ENCODE results near the gene ARL16.

Gene ARL16

GRCh38 chr17:81683584-81684441 is at the start of gene ARL16, which contains the start of gene HGS:
TSS of gene ARL16 (minus strand) at chr17:81683797. CDS start at chr17:81683753, 44 bp downstream.
TSS of gene HGS (plus strand) at chr17:81684011. CDS start at chr17:81684067, 56 bp downstream.
- DNase-seq: peak; percentile 100

DNA sequence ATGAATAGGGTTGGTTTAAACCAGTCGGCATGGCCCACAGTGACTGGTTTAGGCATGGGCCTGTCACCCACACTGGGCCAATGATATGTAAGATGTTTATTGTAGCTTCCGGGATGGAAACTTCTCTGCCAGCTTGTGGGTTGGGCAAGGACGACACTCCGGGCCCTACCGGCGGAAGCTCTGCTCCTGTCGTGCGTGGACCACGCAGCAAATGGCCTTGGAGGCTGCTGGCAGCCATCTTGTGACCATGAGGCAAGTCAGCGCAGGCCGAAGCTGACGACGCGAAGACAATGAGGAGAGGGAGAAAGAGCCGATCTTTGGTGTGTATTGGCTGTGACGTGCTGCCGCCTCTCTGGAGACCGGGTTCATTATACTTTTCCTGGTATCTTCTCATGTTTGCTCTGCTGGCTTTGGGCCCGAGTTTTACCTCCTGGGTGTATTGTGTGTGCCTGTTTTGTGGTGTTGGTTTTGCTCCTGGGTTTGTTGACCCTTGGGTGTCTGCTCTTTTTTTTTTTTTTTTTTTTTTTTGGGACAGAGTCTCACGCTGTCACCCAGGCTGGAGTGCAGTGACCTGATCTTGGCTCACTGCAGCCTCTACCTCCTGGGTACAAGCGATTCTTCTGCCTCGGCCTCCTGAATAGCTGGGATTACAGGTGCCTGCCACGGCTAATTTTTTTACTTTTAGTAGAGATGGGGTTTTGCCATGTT is 43.9 kb upstream of the ARL16 start:
- DNase-seq: peak; percentile 66

- no peak for DNase-seq
These were observed 42.4 kb upstream of the ARL16 start for GRCh38 chr17:81726004-81726403.

- no peak for DNase-seq
These were observed 41.8 kb upstream of the ARL16 start for GRCh38 chr17:81725439-81725838.

- DNase-seq: no peak
These were observed 40.1 kb upstream of the ARL16 start for GRCh38 chr17:81723651-81724209.

DNA sequence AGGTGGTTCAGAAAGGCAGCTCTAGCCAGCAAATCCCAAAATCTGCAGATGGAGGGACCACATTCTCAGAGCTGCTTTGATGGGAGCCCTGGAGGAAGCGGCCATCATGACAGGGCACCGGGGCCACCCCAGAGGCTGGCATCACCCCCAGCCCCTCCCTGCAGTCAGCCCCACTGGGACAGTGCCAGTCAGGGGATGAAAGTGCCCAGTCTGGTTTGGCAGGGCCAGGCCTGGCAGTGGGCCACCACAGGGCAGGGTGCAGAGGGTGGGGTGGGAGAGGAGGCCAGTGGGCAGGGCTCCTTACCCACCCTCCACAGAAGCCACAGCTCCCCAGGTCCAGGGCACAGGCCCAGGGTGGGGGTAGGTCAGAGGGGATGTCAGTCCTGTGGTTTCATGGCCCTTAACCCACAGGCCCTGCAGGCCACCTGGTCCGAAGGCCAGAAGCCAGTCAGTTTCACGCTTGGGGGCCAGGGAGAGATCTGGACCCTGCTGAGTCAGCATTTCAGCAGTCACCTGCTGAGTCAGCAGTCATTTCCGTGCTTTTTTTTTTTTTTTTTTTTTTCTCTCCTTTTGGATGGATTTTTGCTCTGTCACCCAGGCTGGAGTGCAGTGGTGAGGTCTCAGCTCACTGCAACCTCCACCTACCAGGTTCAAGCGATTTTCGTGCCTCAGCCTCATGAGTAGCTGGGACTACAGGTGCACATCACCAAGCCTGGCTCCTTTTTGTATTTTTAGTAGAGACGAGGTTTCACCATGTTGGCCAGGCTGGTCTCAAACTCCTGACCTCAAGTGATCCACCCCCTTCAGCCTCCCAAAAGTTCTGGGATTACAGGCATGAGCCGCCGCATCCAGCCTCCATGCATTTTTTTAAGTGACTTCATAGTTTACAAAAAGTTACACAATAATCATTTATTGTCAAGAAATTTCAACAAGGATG is 38.9 kb upstream of the ARL16 start:
- no peak for DNase-seq

DNA sequence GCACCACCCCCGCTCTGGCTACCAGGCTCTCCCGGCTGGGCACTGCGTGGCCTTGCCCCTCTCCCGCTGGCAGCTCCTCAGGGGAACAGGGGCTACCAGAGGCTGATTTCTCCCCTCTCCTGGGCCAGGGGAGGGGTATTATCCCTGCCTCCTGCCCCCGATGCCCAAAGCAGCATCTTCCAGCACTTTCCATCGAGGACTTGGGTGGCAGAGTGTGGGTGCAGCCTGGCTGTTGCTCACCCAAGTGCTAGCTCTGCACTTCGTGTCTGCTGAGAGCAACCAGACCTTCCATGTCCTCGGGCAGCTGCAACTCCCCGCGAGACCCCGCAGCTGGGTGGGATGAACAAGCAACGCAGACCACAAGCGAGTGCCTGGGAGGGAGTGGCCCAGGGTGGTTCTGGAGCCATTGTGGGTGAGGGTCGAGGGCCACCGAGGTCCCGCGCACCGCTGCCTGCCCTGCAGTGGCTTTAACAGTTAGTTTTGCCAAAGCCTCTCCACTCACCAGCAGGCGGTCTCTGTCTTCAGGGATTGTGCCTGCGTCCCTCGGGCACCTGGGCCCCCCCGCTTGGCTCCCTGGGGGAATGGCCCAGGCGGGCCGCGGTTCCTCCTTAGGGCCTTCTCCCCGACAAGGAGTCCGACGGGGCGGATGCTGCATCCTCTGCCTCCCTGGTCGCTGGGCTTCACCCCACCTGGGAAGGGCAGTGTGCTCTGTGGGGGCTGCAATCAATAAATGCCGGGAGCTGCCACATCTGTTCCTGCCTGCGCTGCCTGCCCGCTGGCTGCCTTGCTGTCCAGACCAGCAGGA is 36.9 kb upstream of the ARL16 start:
- no peak for DNase-seq

DNA sequence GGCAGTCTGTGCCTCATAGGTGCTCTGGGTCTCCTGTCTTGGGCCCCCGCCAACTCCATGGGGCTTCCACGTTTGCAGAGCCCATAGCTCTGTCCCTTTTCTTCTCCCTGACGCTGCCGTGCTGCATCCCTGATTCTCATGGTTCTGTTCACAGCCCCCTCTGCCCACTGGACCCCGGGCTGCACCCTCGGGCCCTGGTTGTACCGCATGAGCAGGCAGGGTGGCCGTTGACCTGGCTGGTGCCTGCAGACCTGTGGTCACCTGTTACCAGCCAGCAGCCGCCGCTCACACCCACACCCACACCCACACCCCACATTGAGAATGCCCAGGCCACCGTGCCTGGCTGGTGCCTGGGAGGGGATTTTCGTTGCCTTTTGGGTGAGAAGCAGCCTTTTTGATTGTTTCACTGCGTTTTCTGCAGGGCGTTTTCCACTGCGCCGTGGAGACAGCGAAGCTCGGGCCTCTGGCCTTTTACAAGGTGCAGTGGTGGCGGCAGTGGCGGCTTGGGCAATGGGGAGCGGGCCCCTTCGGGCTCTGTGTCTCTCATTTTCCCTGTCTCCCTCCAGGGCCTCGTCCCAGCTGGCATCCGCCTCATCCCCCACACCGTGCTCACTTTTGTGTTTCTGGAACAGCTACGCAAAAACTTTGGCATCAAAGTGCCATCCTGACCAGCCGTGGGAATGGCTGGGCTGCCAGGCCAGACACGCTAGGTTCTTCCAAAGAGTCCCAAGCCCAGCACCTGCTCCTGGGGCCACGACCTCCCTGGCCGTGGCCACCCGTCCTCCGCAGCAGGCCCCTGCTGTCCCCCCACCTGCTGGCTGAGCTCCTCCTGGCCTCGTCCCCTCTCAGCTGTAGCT is 36.0 kb upstream of the ARL16 start:
- DNase-seq: no peak

DNA sequence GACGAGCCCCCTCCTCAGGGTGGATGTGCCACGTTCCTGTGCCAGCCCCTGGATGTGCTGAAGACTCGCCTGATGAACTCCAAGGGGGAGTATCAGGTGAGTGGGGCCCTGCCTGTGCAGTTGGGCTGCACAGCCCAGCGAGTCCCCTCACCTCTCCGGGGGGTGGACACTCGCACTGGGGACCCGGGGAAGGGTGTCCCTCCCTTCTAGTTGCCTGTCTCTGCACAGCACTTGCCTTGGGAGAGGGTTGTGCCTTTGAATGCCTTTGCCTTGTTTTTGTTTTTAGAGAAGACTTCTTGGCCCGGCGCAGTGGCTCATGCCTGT is 34.1 kb upstream of the ARL16 start:
- DNase-seq: no peak

- no peak for DNase-seq
These were observed 33.6 kb upstream of the ARL16 start for GRCh38 chr17:81717049-81717765.

- DNase-seq: no peak
These were observed 33.0 kb upstream of the ARL16 start for GRCh38 chr17:81716674-81716996.

- DNase-seq: no peak
These were observed 32.5 kb upstream of the ARL16 start for GRCh38 chr17:81715872-81716673.

DNA sequence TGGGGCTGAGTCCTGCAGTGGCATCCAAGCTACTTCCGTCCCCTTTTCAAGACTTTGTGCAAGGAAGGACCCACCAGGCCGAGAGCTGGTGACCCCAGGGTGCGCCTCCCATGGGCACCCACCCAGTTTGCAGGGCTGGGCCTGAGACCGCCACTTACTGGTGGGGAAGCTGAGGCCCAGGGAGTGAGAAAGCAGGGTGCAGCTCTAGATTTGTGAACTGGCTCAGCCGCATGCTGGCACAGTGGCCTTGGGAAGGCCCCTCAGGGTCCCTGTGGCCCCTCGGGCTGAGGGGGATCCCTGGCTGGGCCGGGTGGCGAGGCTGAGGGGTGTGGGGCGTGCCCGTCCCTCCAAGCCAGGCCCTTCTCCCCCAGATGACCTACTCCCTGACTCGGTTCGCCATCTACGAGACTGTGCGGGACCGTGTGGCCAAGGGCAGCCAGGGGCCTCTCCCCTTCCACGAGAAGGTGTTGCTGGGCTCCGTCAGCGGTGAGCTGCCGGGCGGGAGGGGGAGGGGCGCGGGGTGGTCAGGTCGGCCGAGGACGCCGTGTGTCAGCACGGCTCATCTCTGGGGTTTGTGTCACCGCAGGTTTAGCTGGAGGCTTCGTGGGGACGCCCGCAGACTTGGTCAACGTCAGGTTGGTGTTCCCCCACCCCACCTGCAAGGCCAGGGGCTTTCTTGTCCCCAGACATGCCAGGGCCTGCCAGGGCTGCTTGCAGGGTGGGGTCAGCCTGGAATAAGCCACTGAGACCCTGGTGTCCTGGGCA is 31.7 kb upstream of the ARL16 start:
- DNase-seq: no peak

GRCh38 chr17:81714412-81715106 is 31.0 kb upstream of the ARL16 start:
- DNase-seq: no peak

DNA sequence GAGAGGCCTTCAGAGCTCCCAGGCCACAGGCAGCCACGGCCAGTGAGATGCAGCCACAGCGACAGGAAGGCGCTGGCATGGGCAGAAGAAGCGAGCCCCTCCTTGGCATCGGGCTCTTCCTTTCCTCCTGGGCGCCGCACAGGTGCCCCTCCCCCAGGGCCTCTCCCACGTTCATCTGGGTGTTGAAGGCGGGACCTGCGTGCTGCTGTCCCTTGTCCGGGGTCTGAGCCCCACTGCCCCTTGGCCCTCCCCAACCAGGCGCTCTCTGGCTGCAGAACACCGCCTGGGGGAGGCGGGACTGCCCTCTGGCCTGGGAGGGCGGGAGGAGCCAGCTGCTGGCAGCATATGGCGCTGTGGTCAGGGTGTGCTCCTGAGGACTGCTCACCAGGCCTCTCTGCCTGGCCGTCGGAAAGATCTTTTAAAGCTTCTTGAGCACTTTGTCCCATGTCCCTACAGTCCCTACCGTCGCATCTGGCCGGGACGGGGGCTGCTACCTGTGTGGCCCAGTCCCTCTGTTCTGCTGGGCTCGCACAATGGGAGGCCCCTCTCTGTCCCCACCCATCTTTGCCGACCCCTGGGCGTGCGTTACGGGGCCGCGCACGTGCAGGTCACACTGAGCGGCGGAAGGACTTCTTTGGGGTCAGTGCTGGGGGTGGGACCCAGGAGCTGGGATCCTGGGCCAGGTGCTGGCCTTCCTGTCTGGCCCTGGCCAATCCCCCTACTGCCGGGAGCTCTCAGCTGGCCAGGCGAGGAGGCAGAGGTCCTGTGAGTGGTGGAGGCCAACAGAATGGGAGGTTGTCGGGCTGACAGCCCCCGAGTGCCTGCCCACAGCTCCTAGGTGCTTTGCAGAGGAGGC is 30.2 kb upstream of the ARL16 start:
- DNase-seq: no peak

DNA sequence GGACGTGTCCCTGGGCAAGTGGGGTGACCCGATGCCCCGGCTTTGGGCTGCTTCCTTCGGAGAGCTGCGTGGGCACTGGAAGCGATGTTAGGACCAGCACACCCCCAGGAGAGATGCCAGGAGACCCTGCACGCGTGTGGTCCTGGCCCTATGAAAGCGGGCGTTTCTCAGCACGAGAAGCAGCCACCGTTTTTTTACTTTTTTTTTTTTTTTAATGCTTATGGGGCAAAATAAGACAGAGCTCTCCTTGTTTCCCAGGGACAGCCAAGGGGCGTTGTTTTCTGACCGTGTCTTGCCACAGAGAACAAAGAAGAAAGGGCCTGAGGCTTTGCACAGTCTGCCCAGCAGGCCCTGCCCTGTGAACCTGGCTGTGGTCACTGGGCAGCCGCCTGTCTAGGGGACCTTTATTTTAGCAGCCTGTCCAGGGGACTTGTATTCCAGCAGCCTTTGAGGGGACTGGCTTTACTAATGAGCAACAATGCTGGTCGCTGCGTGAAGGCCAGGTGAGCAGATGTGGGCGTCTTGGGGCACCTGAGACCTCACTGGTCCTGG is 29.5 kb upstream of the ARL16 start:
- no peak for DNase-seq
